Measurements from ENCODE around the gene TTC31.
A peak's percentile ranks its signal among the peaks of the same experiment; 100 is the strongest.
"Not testable (repeated sequence)": the region's sequence is repeated elsewhere in the genome, so short reads cannot be mapped to it uniquely, and the experiment has no call there.

Gene TTC31

GRCh38 chr2:74457549-74458131, 25.2 kb upstream of the TTC31 start:
- Histone ChIP-seq H3K27ac (ENCODE audit: low read depth, low read length) (peak overlapping the region; percentile 97), H3K36me3 (ENCODE audit: control insufficient read depth in 5 of 5, insufficient read depth in 5 of 5, low read length in 5 of 5) (peaks cover 0 to 18% (median 17%) of the 10 kb centered on the region in 5 donors), H3K4me1 (ENCODE audit: control insufficient read depth in 5 of 5, insufficient read depth in 5 of 5, low read length in 5 of 5) (peaks cover 11 to 44% (median 39%) of the 10 kb centered on the region in 5 donors), H3K9me3 (ENCODE audit: control insufficient read depth in 5 of 5, low read length in 5 of 5) (no peaks in the 10 kb centered on the region), H3K4me3 (ENCODE audit: low read depth in 1 of 5, low read length in 5 of 5) (peak overlapping the region; percentile 83 to 91 (median 86)), H3K9ac (ENCODE audit: low read length in 5 of 5) (peak overlapping the region; percentile 68 to 89 (median 86)), H3K27me3 (ENCODE audit: control insufficient read depth in 5 of 5, insufficient read depth in 4 of 5, low read length in 5 of 5) (no peaks in the 10 kb centered on the region)

DNA sequence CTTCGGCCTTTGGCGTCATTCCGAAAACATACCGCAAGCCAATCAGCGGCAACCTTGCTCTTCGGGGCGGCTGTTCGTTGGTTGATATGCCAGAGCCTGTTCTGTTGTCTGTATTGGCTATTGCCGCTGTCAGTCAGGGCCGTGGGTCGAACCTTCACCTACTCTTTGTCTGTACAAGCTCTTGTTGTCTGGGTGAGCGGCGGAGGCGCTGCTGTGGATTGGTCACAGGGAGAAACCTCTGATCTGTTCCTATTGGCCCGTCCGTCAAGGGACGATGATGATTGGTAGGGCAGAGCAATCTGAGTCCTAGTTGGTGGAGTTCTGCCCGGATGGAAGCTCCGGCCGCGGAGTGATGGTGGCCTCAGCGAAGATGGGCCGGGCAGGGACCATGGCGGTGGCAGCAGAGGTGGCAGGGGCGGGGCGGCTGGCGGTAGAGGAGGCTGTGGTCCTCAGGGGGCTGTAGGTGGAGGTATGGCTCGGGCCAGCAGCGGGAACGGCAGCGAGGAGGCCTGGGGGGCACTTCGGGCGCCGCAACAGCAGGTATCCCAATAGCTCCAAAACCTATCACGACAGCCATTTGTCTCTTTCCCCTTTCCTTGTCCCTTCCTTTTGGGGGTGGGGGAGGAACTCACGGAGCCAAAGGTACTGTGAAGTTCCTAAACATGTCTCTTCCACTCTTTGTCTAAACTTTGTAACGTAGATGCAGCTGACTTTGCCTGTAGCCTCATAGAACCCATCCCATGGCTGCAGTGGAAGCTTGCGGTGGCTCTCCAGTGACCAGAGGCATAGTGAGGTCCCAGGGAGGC, 24.5 kb upstream of the TTC31 start, which contains the start of gene WBP1:
Gene WBP1 (plus strand): TSS at position 307 of the 806 bp plus-strand sequence. CDS start 165 bp downstream, at position 472.
- Histone ChIP-seq H3K4me1 (ENCODE audit: control insufficient read depth in 5 of 5, insufficient read depth in 5 of 5, low read length in 5 of 5) (peaks cover 11 to 44% (median 39%) of the 10 kb centered on the region in 5 donors), H3K9me3 (ENCODE audit: control insufficient read depth in 5 of 5, low read length in 5 of 5) (no peaks in the 10 kb centered on the region)

GRCh38 chr2:74458938-74459363, 23.9 kb upstream of the TTC31 start:
- H3K36me3 ChIP-seq (ENCODE audit: control insufficient read depth in 5 of 5, insufficient read depth in 5 of 5, low read length in 5 of 5), result peaks cover 0 to 24% (median 21%) of the 10 kb centered on the region in 5 donors
- H3K4me1 ChIP-seq (ENCODE audit: control insufficient read depth in 5 of 5, insufficient read depth in 5 of 5, low read length in 5 of 5), result peaks cover 11 to 44% (median 39%) of the 10 kb centered on the region in 5 donors
- H3K9me3 ChIP-seq (ENCODE audit: control insufficient read depth in 5 of 5, low read length in 5 of 5), result no peaks in the 10 kb centered on the region
- peak overlapping the region in 4 of 5 donors; percentile 46 to 78 (median 68) for H3K9ac ChIP-seq (ENCODE audit: low read length in 5 of 5)
- H3K27ac ChIP-seq (ENCODE audit: low read depth, low read length), result peak overlapping the region; percentile 49
- peak overlapping the region; percentile 76 to 97 (median 86) for H3K4me3 ChIP-seq (ENCODE audit: low read depth in 1 of 5, low read length in 5 of 5)
- no peaks in the 10 kb centered on the region for H3K27me3 ChIP-seq (ENCODE audit: control insufficient read depth in 5 of 5, insufficient read depth in 4 of 5, low read length in 5 of 5)

More for the DNA sequence above, 24.5 kb upstream of the TTC31 start, which contains the start of gene WBP1:
- Histone ChIP-seq H3K36me3 (ENCODE audit: control insufficient read depth in 5 of 5, insufficient read depth in 5 of 5, low read length in 5 of 5) (peaks cover 0 to 24% (median 21%) of the 10 kb centered on the region in 5 donors), H3K9ac (ENCODE audit: low read length in 5 of 5) (peak within 1 kb of the TSS; percentile 68 to 89 (median 86)), H3K4me3 (ENCODE audit: low read depth in 1 of 5, low read length in 5 of 5) (peak within 1 kb of the TSS; percentile 83 to 97 (median 86)), H3K27me3 (ENCODE audit: control insufficient read depth in 5 of 5, insufficient read depth in 4 of 5, low read length in 5 of 5) (no peaks in the 10 kb centered on the region), H3K27ac (ENCODE audit: low read depth, low read length) (peak within 1 kb of the TSS; percentile 97)

DNA sequence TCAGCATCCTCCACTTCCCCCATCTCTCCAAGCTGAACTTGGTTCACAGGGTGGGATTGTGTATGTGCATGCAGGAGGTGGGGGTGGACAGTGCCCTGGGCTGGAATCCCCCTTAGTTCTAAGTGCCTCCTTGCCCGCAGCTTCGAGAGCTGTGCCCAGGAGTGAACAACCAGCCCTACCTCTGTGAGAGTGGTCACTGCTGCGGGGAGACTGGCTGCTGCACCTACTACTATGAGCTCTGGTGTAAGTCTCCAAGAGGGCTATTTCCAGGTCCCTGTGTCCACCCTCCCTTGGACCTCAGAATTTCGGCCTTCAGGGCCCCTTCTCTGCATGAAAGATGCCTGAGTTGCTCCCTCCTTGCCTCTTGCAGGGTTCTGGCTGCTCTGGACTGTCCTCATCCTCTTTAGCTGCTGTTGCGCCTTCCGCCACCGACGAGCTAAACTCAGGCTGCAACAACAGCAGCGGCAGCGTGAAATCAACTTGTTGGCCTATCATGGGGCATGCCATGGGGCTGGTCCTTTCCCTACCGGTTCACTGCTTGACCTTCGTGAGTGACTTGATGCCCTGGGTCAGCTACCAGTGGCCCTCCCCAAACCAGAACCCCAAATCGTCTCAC, 23.3 kb upstream of the TTC31 start:
- H3K4me1 ChIP-seq (ENCODE audit: control insufficient read depth in 5 of 5, insufficient read depth in 5 of 5, low read length in 5 of 5), result peaks cover 11 to 46% (median 41%) of the 10 kb centered on the region in 5 donors
- H3K36me3 ChIP-seq (ENCODE audit: control insufficient read depth in 5 of 5, insufficient read depth in 5 of 5, low read length in 5 of 5), result peaks cover 0 to 24% (median 21%) of the 10 kb centered on the region in 5 donors
- H3K27me3 ChIP-seq (ENCODE audit: control insufficient read depth in 5 of 5, insufficient read depth in 4 of 5, low read length in 5 of 5); H3K9ac ChIP-seq (ENCODE audit: low read length in 5 of 5); H3K9me3 ChIP-seq (ENCODE audit: control insufficient read depth in 5 of 5, low read length in 5 of 5); H3K4me3 ChIP-seq (ENCODE audit: low read depth in 1 of 5, low read length in 5 of 5); H3K27ac ChIP-seq (ENCODE audit: low read depth, low read length): not testable (repeated sequence)

- Histone ChIP-seq H3K36me3 (ENCODE audit: control insufficient read depth in 5 of 5, insufficient read depth in 5 of 5, low read length in 5 of 5) (peaks cover 0 to 24% (median 21%) of the 10 kb centered on the region in 5 donors), H3K4me1 (ENCODE audit: control insufficient read depth in 5 of 5, insufficient read depth in 5 of 5, low read length in 5 of 5) (peaks cover 8 to 47% (median 40%) of the 10 kb centered on the region in 5 donors)
Observed at GRCh38 chr2:74460187-74460586, 22.7 kb upstream of the TTC31 start.

GRCh38 chr2:74461187-74462053, 21.5 kb upstream of the TTC31 start:
- Histone ChIP-seq H3K4me3 (ENCODE audit: low read depth in 1 of 5, low read length in 5 of 5) (no peak overlapping the region), H3K27ac (ENCODE audit: low read depth, low read length) (no peak overlapping the region), H3K9ac (ENCODE audit: low read length in 5 of 5) (no peak overlapping the region), H3K4me1 (ENCODE audit: control insufficient read depth in 5 of 5, insufficient read depth in 5 of 5, low read length in 5 of 5) (peaks cover 4 to 45% (median 38%) of the 10 kb centered on the region in 5 donors), H3K27me3 (ENCODE audit: control insufficient read depth in 5 of 5, insufficient read depth in 4 of 5, low read length in 5 of 5) (no peaks in the 10 kb centered on the region), H3K9me3 (ENCODE audit: control insufficient read depth in 5 of 5, low read length in 5 of 5) (no peaks in the 10 kb centered on the region), H3K36me3 (ENCODE audit: control insufficient read depth in 5 of 5, insufficient read depth in 5 of 5, low read length in 5 of 5) (peaks cover 0 to 24% (median 21%) of the 10 kb centered on the region in 5 donors)

More at GRCh38 chr2:74460187-74460586, 22.7 kb upstream of the TTC31 start:
- H3K27ac ChIP-seq (ENCODE audit: low read depth, low read length); H3K9me3 ChIP-seq (ENCODE audit: control insufficient read depth in 5 of 5, low read length in 5 of 5); H3K27me3 ChIP-seq (ENCODE audit: control insufficient read depth in 5 of 5, insufficient read depth in 4 of 5, low read length in 5 of 5); H3K4me3 ChIP-seq (ENCODE audit: low read depth in 1 of 5, low read length in 5 of 5); H3K9ac ChIP-seq (ENCODE audit: low read length in 5 of 5): not testable (repeated sequence)

GRCh38 chr2:74462054-74462785, 20.7 kb upstream of the TTC31 start:
- H3K4me1 ChIP-seq (ENCODE audit: control insufficient read depth in 5 of 5, insufficient read depth in 5 of 5, low read length in 5 of 5), result peaks cover 4 to 37% (median 30%) of the 10 kb centered on the region in 5 donors
- no peaks in the 10 kb centered on the region for H3K27me3 ChIP-seq (ENCODE audit: control insufficient read depth in 5 of 5, insufficient read depth in 4 of 5, low read length in 5 of 5)
- no peak overlapping the region for H3K4me3 ChIP-seq (ENCODE audit: low read depth in 1 of 5, low read length in 5 of 5)
- no peak overlapping the region for H3K27ac ChIP-seq (ENCODE audit: low read depth, low read length)
- no peaks in the 10 kb centered on the region for H3K9me3 ChIP-seq (ENCODE audit: control insufficient read depth in 5 of 5, low read length in 5 of 5)
- peaks cover 0 to 24% (median 21%) of the 10 kb centered on the region in 5 donors for H3K36me3 ChIP-seq (ENCODE audit: control insufficient read depth in 5 of 5, insufficient read depth in 5 of 5, low read length in 5 of 5)
- H3K9ac ChIP-seq (ENCODE audit: low read length in 5 of 5), result no peak overlapping the region

DNA sequence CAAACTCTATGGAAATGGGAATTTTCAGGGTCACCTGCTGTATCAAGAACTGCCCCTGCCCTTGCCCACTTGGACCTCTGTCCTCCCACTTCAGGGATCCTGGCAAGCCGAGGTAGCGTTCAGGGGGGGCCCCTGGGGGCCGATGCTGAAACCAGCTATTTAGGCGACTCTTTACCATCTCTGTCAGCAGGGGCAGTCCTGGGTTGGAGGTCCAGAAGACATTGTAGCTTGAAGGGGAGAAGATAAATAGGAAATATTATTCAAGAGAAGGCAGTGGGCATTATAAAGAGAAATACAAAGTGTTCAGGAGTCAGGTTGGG, 20.1 kb upstream of the TTC31 start:
- no peak overlapping the region for H3K9ac ChIP-seq (ENCODE audit: low read length in 5 of 5)

GRCh38 chr2:74464406-74464805, 18.5 kb upstream of the TTC31 start:
- Histone ChIP-seq H3K9ac (ENCODE audit: low read length in 5 of 5) (peak overlapping the region in 4 of 5 donors; percentile 89 to 95 (median 94)), H3K9me3 (ENCODE audit: control insufficient read depth in 5 of 5, low read length in 5 of 5) (no peaks in the 10 kb centered on the region), H3K4me1 (ENCODE audit: control insufficient read depth in 5 of 5, insufficient read depth in 5 of 5, low read length in 5 of 5) (peaks cover 0 to 20% (median 16%) of the 10 kb centered on the region in 5 donors), H3K27ac (ENCODE audit: low read depth, low read length) (peak overlapping the region; percentile 72), H3K4me3 (ENCODE audit: low read depth in 1 of 5, low read length in 5 of 5) (peak overlapping the region; percentile 72 to 92 (median 84)), H3K27me3 (ENCODE audit: control insufficient read depth in 5 of 5, insufficient read depth in 4 of 5, low read length in 5 of 5) (no peaks in the 10 kb centered on the region), H3K36me3 (ENCODE audit: control insufficient read depth in 5 of 5, insufficient read depth in 5 of 5, low read length in 5 of 5) (peaks cover 0 to 24% (median 21%) of the 10 kb centered on the region in 5 donors)

More for the DNA sequence above, 20.1 kb upstream of the TTC31 start:
- Histone ChIP-seq H3K27ac (ENCODE audit: low read depth, low read length) (no peak overlapping the region), H3K36me3 (ENCODE audit: control insufficient read depth in 5 of 5, insufficient read depth in 5 of 5, low read length in 5 of 5) (peaks cover 0 to 24% (median 21%) of the 10 kb centered on the region in 5 donors), H3K4me3 (ENCODE audit: low read depth in 1 of 5, low read length in 5 of 5) (no peak overlapping the region), H3K9me3 (ENCODE audit: control insufficient read depth in 5 of 5, low read length in 5 of 5) (no peaks in the 10 kb centered on the region), H3K4me1 (ENCODE audit: control insufficient read depth in 5 of 5, insufficient read depth in 5 of 5, low read length in 5 of 5) (peaks cover 4 to 32% (median 26%) of the 10 kb centered on the region in 5 donors), H3K27me3 (ENCODE audit: control insufficient read depth in 5 of 5, insufficient read depth in 4 of 5, low read length in 5 of 5) (no peaks in the 10 kb centered on the region)
